HG02759 (cell line): ENCODE measurements around the gene LY6G6F.

Experiments
- ATAC-seq: cut with Tn5 transposase; IDR thresholded peaks from one replicate; pipeline ENCODE4 v1.9.1; 2021; ENCODE audit warnings: mild to moderate bottlenecking, moderate library complexity; ENCODE audit not compliant: unreplicated experiment

LY6G6F gene

GRCh38 chr6:31737315-31737990 is 30.8 kb downstream of the LY6G6F start:
- ATAC-seq, result no peak

GRCh38 chr6:31737991-31738979 is 31.6 kb downstream of the LY6G6F start:
- no peak for ATAC-seq

- peak; percentile 77 for ATAC-seq
These were observed 33.2 kb downstream of the LY6G6F start, which contains the start of gene MSH5 for GRCh38 chr6:31739639-31740396. Gene MSH5 (plus strand): TSS chr6:31740005. CDS start chr6:31740467, 462 bp downstream.

- peak; percentile 1 for ATAC-seq
These were observed 33.9 kb downstream of the LY6G6F start for GRCh38 chr6:31740397-31741223.

- ATAC-seq, result no peak
These were observed 35.1 kb downstream of the LY6G6F start for GRCh38 chr6:31741815-31742214.

- ATAC-seq, result no peak
These were observed 36.2 kb downstream of the LY6G6F start for GRCh38 chr6:31742894-31743293.

- no peak for ATAC-seq
These were observed 37.8 kb downstream of the LY6G6F start for GRCh38 chr6:31744422-31744821.

- ATAC-seq, result no peak
These were observed 42.8 kb downstream of the LY6G6F start for GRCh38 chr6:31749301-31750036.

GRCh38 chr6:31750411-31751022 is 43.9 kb downstream of the LY6G6F start:
- no peak for ATAC-seq

- ATAC-seq, result no peak
These were observed 46.2 kb downstream of the LY6G6F start for GRCh38 chr6:31752739-31753319.

- ATAC-seq, result no peak
These were observed 51.6 kb downstream of the LY6G6F start for GRCh38 chr6:31758281-31758680.
